IMR-90 (cell line): ENCODE measurements around the gene MOB2. TPM values are rescaled to one million over a fixed set of nuclear protein-coding genes. Genes with fewer than 3 reads are reported as not detected.

Experiments
- ATAC-seq: fragments of 200-7000 bp; cut with Tn5 transposase; 2 replicates; pipeline ENCODE4 v1.9.1; 2020; ENCODE audit warnings: low read depth, mild to moderate bottlenecking, moderate library complexity
- BruUV-seq: library from RNA; stranded (reverse); fragments of 400-500 nt; replicated peaks from 2 replicates; lab custom pipeline; 2021; lab: Mats Ljungman, UMichigan
- CTCF ChIA-PET: fragments of 300-600 bp; formaldehyde crosslinking; extraction: SDS; loops from one replicate; lab custom pipeline; 2021; ENCODE audit warnings: antibody characterized with exemption; lab: Yijun Ruan, JAX
- POLR2A ChIA-PET: fragments of 300-600 bp; sonication (Branson Sonifier 250); formaldehyde crosslinking; loops from one replicate; lab custom pipeline; 2022; ENCODE audit warnings: antibody characterized with exemption; ENCODE audit not compliant: unreplicated experiment; lab: Charles Lee
- DNase-seq: peaks from one replicate; pipeline ENCODE4 v3.0.0; 2013
- H2AFZ ChIP-seq: replicated peaks from 2 replicates; pipeline ENCODE3; 2013; ENCODE audit warnings: low read length, mild to moderate bottlenecking; ENCODE audit not compliant: poor library complexity
- H2AK5ac ChIP-seq: 2 replicates; pipeline ENCODE4 v1.6.1; 2013; ENCODE audit warnings: low read depth, low read length, inconsistent platforms
- H2AK9ac ChIP-seq: replicated peaks from 2 replicates; pipeline ENCODE3; 2013; ENCODE audit warnings: mild to moderate bottlenecking, low read depth, low read length, moderate library complexity; ENCODE audit not compliant: poor library complexity
- H2BK120ac ChIP-seq: 2 replicates; pipeline ENCODE4 v1.6.1; 2013; ENCODE audit warnings: low read depth, low read length, inconsistent platforms
- H2BK15ac ChIP-seq: 3 replicates; pipeline ENCODE4 v1.6.1; 2013; ENCODE audit warnings: low read depth, low read length, inconsistent platforms
- H2BK20ac ChIP-seq: 2 replicates; pipeline ENCODE4 v1.6.1; 2013; ENCODE audit warnings: low read depth, mild to moderate bottlenecking, inconsistent platforms, low read length, moderate library complexity
- H2BK5ac ChIP-seq: 2 replicates; pipeline ENCODE4 v1.6.1; 2013; ENCODE audit warnings: mild to moderate bottlenecking, low read depth, low read length, inconsistent platforms; ENCODE audit not compliant: poor library complexity, severe bottlenecking
- H3K14ac ChIP-seq: replicated peaks from 2 replicates; pipeline ENCODE4 v1.6.1; 2013; ENCODE audit warnings: low read depth, low read length, inconsistent platforms
- H3K18ac ChIP-seq: 2 replicates; pipeline ENCODE4 v1.6.1; 2013; ENCODE audit warnings: low read depth, low read length, control low read depth
- H3K23ac ChIP-seq: 2 replicates; pipeline ENCODE4 v1.6.1; 2013; ENCODE audit warnings: low read depth, low read length, inconsistent platforms
- H3K27ac ChIP-seq: 2 replicates; pipeline ENCODE4 v1.5.1; 2013; ENCODE audit warnings: mild to moderate bottlenecking, control low read depth, low read length; ENCODE audit not compliant: insufficient read depth
- H3K27me3 ChIP-seq: 2 replicates; pipeline ENCODE4 v1.6.1; 2013; ENCODE audit warnings: low read length; ENCODE audit not compliant: control insufficient read depth, insufficient read depth
- H3K36me3 ChIP-seq: 2 replicates; pipeline ENCODE4 v1.6.1; 2013; ENCODE audit warnings: low read length, mixed read lengths; ENCODE audit not compliant: control insufficient read depth, insufficient read depth
- H3K4ac ChIP-seq: 2 replicates; pipeline ENCODE4 v1.6.1; 2013; ENCODE audit warnings: low read depth, low read length, inconsistent platforms
- H3K4me1 ChIP-seq: 2 replicates; pipeline ENCODE4 v1.6.1; 2013; ENCODE audit warnings: low read length, mixed read lengths; ENCODE audit not compliant: control insufficient read depth, insufficient read depth
- H3K4me2 ChIP-seq: 2 replicates; pipeline ENCODE4 v1.6.1; 2013; ENCODE audit warnings: low read depth, mild to moderate bottlenecking, control low read depth, low read length, moderate library complexity
- H3K4me3 ChIP-seq: 2 replicates; pipeline ENCODE4 v1.5.1; 2013; ENCODE audit warnings: low read depth, mild to moderate bottlenecking, control low read depth, low read length, moderate library complexity; ENCODE audit not compliant: insufficient read depth
- H3K56ac ChIP-seq: 2 replicates; pipeline ENCODE4 v1.6.1; 2013; ENCODE audit warnings: low read length, inconsistent platforms; ENCODE audit not compliant: insufficient read depth; ENCODE audit errors: extremely low read depth
- H3K79me1 ChIP-seq, 2 experiments: 2 replicates each; pipeline ENCODE4 v1.6.1; 2013; ENCODE audit warnings: low read length in 2 of 2, inconsistent platforms in 1 of 2, low read depth in 1 of 2
- H3K9ac ChIP-seq: 2 replicates; pipeline ENCODE4 v1.6.1; 2013; ENCODE audit warnings: low read depth, low read length, control low read depth
- H3K9me1 ChIP-seq: 2 replicates; pipeline ENCODE4 v1.6.1; 2013; ENCODE audit warnings: low read length, inconsistent platforms; ENCODE audit not compliant: insufficient read depth
- H3K9me3 ChIP-seq: 2 replicates; pipeline ENCODE4 v1.6.1; 2013; ENCODE audit warnings: low read length; ENCODE audit not compliant: control insufficient read depth, insufficient read depth
- H4K20me1 ChIP-seq: 2 replicates; pipeline ENCODE4 v1.6.1; 2013; ENCODE audit warnings: low read length, inconsistent platforms; ENCODE audit not compliant: insufficient read depth
- H4K5ac ChIP-seq: 2 replicates; pipeline ENCODE4 v1.6.1; 2013; ENCODE audit warnings: mild to moderate bottlenecking, low read depth, low read length, control low read depth
- H4K8ac ChIP-seq, 2 experiments: 2 replicates each; pipeline ENCODE4 v1.6.1; 2013; ENCODE audit warnings: low read depth in 2 of 2, low read length in 2 of 2, control low read depth in 1 of 2, inconsistent platforms in 1 of 2
- H4K91ac ChIP-seq: 2 replicates; pipeline ENCODE4 v1.6.1; 2013; ENCODE audit warnings: low read depth, low read length, inconsistent platforms; ENCODE audit not compliant: insufficient read depth
- CEBPB ChIP-seq: IDR thresholded peaks from 2 replicates; pipeline ENCODE4 v1.6.1; 2012; ENCODE audit warnings: low read depth, low read length, improper control_type of control experiment
- MAFK ChIP-seq: IDR thresholded peaks from 2 replicates; pipeline ENCODE4 v1.6.1; 2012; ENCODE audit warnings: low read depth, low read length, improper control_type of control experiment
- RCOR1 ChIP-seq: IDR thresholded peaks from 2 replicates; pipeline ENCODE4 v1.6.1; 2012; ENCODE audit warnings: mild to moderate bottlenecking, low read length, improper control_type of control experiment; ENCODE audit not compliant: insufficient replicate concordance
- WGBS, 2 experiments: methylation state at CpG; one replicate each; pipeline versions ENCODE4 v1.1.5 to v1.1.7; 2013; ENCODE audit warnings: missing lambda C conversion rate in 2 of 2; ENCODE audit not compliant: insufficient read length in 1 of 2; ENCODE audit errors: extremely low coverage in 2 of 2; 5-methylcytosine and 5-hydroxymethylcytosine counted together
- dilution Hi-C: fragments of 300-500 bp; cut with HindIII; formaldehyde crosslinking; loops from one replicate; pipeline ENCODE4 v1.14.3; 2018; ENCODE audit warnings: low sequenced_read_pairs; ENCODE audit not compliant: unreplicated experiment
- in situ Hi-C: fragments of 300-500 bp; cut with MboI; formaldehyde crosslinking; loops from 3 replicates; pipeline ENCODE4 v1.14.3; 2019; ENCODE audit warnings: low sequenced_read_pairs, inconsistent platforms, mixed read lengths
- intact Hi-C: fragments of 100-400 bp; cut with micrococcal nuclease; formaldehyde crosslinking; loops from 2 replicates; pipeline ENCODE4 v1.10.0; 2022
- polyA plus RNA-seq, 3 experiments: library from polyadenylated mRNA; depleted of rRNA; stranded (reverse); fragments of >200 nt; gene quantifications; 2 replicates each; pipeline ENCODE4 v1.2.3, GENCODE V29; 2012; ENCODE audit warnings: low replicate concordance in 1 of 3
- total RNA-seq: library from RNA; depleted of rRNA; stranded (reverse); fragments of >200 nt; gene quantifications from 2 replicates; pipeline ENCODE4 v1.2.3, GENCODE V29; 2012

The MOB2 gene
- total and polyA plus RNA-seq, 2 of the 4 experiments (the other 2 are of a cell fraction), result 23.7 to 36.2 TPM

DNA sequence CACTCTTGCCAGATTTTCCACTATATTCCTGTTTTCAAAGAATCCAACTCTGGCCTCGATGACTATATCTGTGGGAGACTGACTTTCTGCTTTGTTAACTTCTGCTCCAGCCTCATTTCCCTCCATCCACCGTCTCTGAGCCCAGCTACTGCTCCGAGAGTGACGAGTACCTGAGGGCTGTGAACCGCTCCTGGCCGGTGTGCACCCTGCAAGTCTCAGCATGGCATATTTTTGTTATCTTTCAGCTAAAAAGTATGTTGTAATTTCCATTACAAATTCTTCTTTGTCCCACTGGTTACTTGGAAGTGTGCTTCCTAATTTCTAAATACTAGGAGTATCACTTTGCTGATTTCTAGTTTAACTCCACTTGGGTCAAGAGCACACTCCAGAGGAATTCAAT lies 36.5 kb upstream of the MOB2 start:
- H3K9me1 ChIP-seq, result peaks cover 5% of the 10 kb centered on the region; the same call in 1 of the 2 replicates
- peaks cover 20 to 54% of the 10 kb centered on the region in 2 experiments for H3K79me1 ChIP-seq
- no peak overlapping the region for H4K8ac ChIP-seq
- H3K14ac ChIP-seq, result no peak overlapping the region
- DNase-seq (no peak), ATAC-seq (no peak)
- H3K27ac ChIP-seq, result no peak overlapping the region
- H3K27me3 ChIP-seq, result no peaks in the 10 kb centered on the region
- peaks cover 7% of the 10 kb centered on the region; the same call in 1 of the 2 replicates for H3K4me1 ChIP-seq
- H3K4ac ChIP-seq, result no peak overlapping the region
- no peak for TF ChIP-seq RCOR1
- TF ChIP-seq CEBPB, result no peak
- TF ChIP-seq MAFK, result no peak
- no peak overlapping the region for H4K91ac ChIP-seq
- no peak overlapping the region for H4K5ac ChIP-seq
- H3K18ac ChIP-seq, result no peak overlapping the region
- intact Hi-C loops (no loop called here), in situ Hi-C loops (loop anchor here (25.0 kb wide), 1 partner anchor 311 kb away; the partner anchor contains the start of gene MUC5B), dilution Hi-C loops (no loop called here)
- 100% methylated on average over 1 of the region's 6 CpGs; no CpG with 5 or more reads in 1 of the 2 experiments for WGBS, 2 experiments
- no peak overlapping the region for H2BK120ac ChIP-seq
- H2BK5ac ChIP-seq, result no peak overlapping the region
- no peak overlapping the region for H3K4me3 ChIP-seq
- no peak overlapping the region for H3K9ac ChIP-seq
- H3K36me3 ChIP-seq, result no peaks in the 10 kb centered on the region
- H4K20me1 ChIP-seq, result peaks cover 83% of the 10 kb centered on the region
- H2AK9ac ChIP-seq, result no peak overlapping the region
- H2BK20ac ChIP-seq, result no peak overlapping the region
- H3K4me2 ChIP-seq, result no peak overlapping the region
- no peak overlapping the region for H2BK15ac ChIP-seq
- no peak overlapping the region for H2AFZ ChIP-seq
- BruUV-seq, result no TSS peak
- no peaks in the 10 kb centered on the region for H3K9me3 ChIP-seq
- H3K23ac ChIP-seq, result no peak overlapping the region
- H2AK5ac ChIP-seq, result no peak overlapping the region
- ChIA-PET CTCF (no interaction called here), POLR2A (no interaction called here)
- no peak overlapping the region for H3K56ac ChIP-seq
